Measurements from ENCODE around the gene ZNF76. TPM values are rescaled to one million over a fixed set of nuclear protein-coding genes. Genes with fewer than 3 reads are reported as not detected.
A peak's percentile ranks its signal among the peaks of the same experiment; 100 is the strongest.

ZNF76 gene
- total and polyA plus RNA-seq, 2 of the 13 experiments (the other 11 are each of a cell fraction or from before 2014, with no cell fraction given): 13.2 to 26.4 TPM

DNA sequence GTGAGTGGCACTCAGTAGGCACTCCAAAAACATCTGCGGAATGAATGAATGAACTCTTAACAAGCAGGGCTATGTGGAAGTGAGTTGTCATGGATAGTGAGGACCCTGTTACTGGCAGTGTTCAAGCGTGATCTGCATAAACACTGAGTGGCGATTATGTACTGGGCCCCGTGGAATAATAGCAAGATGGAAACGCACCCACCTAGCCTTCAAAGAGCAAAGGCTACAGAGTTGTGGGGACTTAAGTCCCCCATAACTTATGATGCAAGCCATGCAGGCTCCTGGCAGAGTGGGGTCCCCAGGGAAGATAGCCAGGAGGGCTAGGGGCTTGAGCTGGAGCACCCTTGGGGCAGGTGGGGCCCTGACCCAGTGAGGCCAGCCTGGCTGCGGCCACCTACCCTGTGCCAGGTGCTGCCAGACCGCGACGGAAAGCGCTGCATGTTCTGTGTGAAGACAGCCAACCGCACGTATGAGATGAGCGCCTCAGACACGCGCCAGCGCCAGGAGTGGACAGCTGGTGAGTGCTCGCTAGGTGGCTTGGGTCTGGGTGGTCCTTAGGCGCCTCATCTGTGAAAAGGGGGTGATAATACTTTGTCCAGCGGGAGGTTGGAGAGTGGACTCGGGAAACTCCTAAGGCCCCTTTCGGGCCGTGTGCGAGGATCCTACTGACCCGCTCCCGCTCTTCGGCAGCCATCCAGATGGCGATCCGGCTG is 58.1 kb downstream of the ZNF76 start (continued):
- TF ChIP-seq SMAD3 (CRISPR knock-in tag; IDR thresholded peaks at IDR 0.05) (0 out of 2 replicates have a peak, but pooled peaks have one; percentile 12), LCORL (IDR thresholded peaks at IDR 0.05) (no peak), LCORL (CRISPR knock-in tag; IDR thresholded peaks at IDR 0.05) (no peak), HIVEP1 (CRISPR knock-in tag; IDR thresholded peaks at IDR 0.05) (peak; percentile 66; the same call in 1 of the 2 replicates), ZFP36 (IDR thresholded peaks at IDR 0.05; ENCODE audit: borderline replicate concordance, low read depth, low read length, partially characterized antibody) (no peak), MBD4 (IDR thresholded peaks at IDR 0.05; ENCODE audit: borderline replicate concordance, low read length) (no peak), DNMT1 (CRISPR knock-in tag; IDR thresholded peaks at IDR 0.05) (no peak), PHF5A (CRISPR knock-in tag; IDR thresholded peaks at IDR 0.05; ENCODE audit: low read depth, unreplicated experiment) (no peak), ZBTB7B (CRISPR knock-in tag; IDR thresholded peaks at IDR 0.05) (0 out of 2 replicates have a peak, but pooled peaks have one; percentile 10), CENPT (CRISPR knock-in tag; IDR thresholded peaks at IDR 0.05; ENCODE audit: low read depth) (peak; percentile 46; the same call in 1 of the 2 replicates), ZNF792 (CRISPR knock-in tag; IDR thresholded peaks at IDR 0.05) (no peak), IKZF4 (CRISPR knock-in tag; IDR thresholded peaks at IDR 0.05; ENCODE audit: borderline replicate concordance, low read depth, not compliant biosample characterization) (no peak), ETV5 (CRISPR knock-in tag; IDR thresholded peaks at IDR 0.05; ENCODE audit: borderline replicate concordance) (no peak), ZNF558 (CRISPR knock-in tag; IDR thresholded peaks at IDR 0.05; ENCODE audit: borderline replicate concordance) (peak; percentile 80; the same call in 1 of the 2 replicates), RAD21 (CRISPR knock-in tag; IDR thresholded peaks at IDR 0.05) (no peak), HDAC2 (CRISPR knock-in tag; IDR thresholded peaks at IDR 0.05) (no peak), ZNF382 (CRISPR knock-in tag; IDR thresholded peaks at IDR 0.05; ENCODE audit: borderline replicate concordance) (no peak), SETDB1 (CRISPR knock-in tag; IDR thresholded peaks at IDR 0.05; ENCODE audit: borderline replicate concordance) (no peak), MXI1 (IDR thresholded peaks at IDR 0.05; ENCODE audit: borderline replicate concordance, low read depth, low read length) (no peak), ATF7-NPFF (CRISPR knock-in tag; IDR thresholded peaks at IDR 0.05; ENCODE audit: low read depth) (peak; percentile 27; the same call in 1 of the 2 replicates)
- TF ChIP-seq, protein P1, sequence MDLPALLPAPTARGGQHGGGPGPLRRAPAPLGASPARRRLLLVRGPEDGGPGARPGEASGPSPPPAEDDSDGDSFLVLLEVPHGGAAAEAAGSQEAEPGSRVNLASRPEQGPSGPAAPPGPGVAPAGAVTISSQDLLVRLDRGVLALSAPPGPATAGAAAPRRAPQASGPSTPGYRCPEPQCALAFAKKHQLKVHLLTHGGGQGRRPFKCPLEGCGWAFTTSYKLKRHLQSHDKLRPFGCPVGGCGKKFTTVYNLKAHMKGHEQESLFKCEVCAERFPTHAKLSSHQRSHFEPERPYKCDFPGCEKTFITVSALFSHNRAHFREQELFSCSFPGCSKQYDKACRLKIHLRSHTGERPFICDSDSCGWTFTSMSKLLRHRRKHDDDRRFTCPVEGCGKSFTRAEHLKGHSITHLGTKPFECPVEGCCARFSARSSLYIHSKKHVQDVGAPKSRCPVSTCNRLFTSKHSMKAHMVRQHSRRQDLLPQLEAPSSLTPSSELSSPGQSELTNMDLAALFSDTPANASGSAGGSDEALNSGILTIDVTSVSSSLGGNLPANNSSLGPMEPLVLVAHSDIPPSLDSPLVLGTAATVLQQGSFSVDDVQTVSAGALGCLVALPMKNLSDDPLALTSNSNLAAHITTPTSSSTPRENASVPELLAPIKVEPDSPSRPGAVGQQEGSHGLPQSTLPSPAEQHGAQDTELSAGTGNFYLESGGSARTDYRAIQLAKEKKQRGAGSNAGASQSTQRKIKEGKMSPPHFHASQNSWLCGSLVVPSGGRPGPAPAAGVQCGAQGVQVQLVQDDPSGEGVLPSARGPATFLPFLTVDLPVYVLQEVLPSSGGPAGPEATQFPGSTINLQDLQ (CRISPR knock-in tag; IDR thresholded peaks at IDR 0.05): peak; percentile 78
- TF ChIP-seq, protein P2, sequence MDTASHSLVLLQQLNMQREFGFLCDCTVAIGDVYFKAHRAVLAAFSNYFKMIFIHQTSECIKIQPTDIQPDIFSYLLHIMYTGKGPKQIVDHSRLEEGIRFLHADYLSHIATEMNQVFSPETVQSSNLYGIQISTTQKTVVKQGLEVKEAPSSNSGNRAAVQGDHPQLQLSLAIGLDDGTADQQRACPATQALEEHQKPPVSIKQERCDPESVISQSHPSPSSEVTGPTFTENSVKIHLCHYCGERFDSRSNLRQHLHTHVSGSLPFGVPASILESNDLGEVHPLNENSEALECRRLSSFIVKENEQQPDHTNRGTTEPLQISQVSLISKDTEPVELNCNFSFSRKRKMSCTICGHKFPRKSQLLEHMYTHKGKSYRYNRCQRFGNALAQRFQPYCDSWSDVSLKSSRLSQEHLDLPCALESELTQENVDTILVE (CRISPR knock-in tag; IDR thresholded peaks at IDR 0.05): no peak
- TF ChIP-seq, protein P3, sequence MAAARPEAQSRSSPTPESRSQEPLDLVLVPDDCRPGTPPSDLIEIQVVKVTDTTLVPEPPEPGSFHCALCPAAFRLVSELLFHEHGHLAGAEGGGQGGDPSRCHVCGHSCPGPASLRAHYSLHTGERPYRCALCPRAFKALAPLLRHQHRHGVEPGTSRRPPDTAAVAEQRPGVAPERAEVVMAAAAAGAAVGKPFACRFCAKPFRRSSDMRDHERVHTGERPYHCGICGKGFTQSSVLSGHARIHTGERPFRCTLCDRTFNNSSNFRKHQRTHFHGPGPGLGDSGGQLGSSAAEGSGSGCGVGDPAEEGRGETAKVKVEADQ (CRISPR knock-in tag; IDR thresholded peaks at IDR 0.05; ENCODE audit: borderline replicate concordance): no peak
- TF ChIP-seq, protein P4, sequence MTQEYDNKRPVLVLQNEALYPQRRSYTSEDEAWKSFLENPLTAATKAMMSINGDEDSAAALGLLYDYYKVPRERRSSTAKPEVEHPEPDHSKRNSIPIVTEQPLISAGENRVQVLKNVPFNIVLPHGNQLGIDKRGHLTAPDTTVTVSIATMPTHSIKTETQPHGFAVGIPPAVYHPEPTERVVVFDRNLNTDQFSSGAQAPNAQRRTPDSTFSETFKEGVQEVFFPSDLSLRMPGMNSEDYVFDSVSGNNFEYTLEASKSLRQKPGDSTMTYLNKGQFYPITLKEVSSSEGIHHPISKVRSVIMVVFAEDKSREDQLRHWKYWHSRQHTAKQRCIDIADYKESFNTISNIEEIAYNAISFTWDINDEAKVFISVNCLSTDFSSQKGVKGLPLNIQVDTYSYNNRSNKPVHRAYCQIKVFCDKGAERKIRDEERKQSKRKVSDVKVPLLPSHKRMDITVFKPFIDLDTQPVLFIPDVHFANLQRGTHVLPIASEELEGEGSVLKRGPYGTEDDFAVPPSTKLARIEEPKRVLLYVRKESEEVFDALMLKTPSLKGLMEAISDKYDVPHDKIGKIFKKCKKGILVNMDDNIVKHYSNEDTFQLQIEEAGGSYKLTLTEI (CRISPR knock-in tag; conservative IDR thresholded peaks at IDR 0.05): no peak
